ENCODE data around the gene NRL.
A peak's percentile ranks its signal among the peaks of the same experiment; 100 is the strongest.

Gene NRL

DNA sequence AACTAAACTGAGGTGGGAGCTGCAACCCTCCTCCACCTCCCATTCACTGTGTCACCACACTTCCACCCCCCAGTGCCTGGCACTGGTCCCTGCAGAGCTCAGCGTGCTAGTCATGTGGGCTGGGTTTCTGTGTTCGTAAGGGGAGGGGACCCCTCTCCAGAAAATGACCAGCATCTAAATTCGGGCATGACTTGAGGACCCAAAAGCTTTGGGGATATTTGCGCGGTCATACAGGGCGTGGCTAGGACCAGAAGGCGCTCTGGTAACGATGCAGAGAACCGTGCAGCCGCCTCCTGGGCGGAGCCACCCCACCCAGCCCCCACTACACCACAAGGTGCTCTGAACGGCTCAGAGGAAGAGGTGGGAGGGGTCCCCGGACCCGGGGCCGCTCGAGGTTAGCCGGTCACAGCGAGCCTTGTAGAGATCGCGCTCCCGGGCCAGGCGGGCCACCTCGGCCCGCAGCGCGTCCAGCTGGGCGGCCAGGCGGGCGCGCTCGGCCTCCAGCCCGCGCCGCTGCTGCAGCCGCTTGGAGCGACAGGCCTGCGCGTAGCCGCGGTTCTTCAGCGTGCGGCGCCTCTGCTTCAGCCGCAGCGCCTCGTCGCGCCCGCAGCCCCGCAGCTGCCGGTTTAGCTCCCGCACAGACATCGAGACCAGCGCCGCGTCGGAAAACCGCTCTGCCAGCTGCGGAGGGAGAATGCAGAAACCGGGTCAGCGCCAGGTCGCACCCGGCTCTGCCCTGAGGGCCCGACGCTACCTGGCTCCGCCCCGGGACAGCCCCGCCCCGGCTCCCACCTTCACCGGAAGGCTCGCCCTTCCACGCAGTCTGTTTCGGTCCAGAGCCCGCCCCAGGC, 33.6 kb downstream of the NRL start:
- peak; percentile 77 for DNase-seq

DNA sequence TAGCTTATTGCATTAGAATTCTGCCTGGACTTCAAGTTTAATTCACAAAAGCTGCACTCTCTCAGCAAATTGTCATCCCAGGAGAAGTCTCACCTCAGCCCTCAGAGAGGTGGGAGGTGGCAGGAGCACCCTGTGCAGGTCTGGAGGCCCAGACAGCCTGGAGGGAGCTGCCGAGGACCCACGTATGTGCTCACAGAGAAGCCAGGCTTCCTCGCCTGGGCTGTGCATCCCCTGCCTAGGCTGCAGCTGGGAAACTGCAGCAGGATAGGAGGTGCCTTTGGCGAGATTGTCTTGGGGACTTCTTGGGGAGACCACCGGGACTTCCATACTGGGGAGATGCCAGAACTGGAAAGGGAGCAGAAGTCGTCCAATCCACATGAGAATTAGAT, 34.6 kb downstream of the NRL start:
- no peak for DNase-seq

DNA sequence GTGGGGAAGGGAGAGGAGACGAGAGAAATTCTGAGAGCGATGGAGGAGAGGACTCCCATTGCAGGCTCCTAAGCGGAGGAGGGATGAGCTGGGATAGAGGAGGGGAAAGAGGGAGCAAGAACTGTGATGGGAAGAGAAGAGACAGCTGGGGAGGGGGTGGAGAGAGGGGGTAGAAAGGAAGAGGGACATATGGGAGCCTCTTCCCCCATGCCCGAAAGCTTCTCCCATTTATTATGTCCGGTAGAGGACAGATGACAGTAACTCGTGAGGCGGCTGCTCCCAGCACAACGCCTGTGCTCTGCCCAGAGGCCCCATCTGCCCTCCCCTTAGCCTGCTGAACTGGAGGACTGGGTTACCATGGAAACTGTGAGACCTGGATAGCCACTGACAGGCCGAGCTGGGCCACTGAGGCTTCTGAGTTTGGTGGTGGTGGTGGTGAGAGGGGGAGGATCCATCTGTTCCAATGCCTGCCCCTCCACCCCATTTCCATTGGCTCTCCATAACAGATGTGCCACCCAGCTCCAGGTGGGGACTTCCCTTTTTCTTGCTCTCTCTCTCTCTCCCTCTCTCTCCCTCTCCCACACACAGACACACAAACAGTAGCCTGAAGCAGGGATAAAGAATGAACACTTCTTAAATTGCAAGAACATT, 35.1 kb downstream of the NRL start:
- no peak for DNase-seq

DNA sequence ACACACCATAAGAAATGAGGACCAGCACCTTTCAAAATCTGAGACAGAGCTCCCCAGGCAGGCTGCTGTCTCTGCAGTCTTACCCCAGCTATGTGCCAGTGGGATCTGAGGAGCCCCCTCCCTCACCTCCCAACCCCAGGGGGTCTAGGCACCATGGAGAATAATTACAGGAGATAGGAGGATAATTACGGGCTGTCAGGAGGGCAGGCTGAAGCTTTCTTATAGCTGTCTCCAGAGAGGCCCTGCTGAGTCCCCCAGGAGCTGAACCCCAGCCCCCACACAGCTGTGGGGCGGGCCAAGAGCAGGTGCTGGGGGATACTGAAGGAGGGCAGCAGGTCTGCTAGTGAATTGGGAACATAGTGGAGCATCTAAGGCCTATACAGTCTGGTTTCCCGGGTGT, 36.6 kb downstream of the NRL start:
- no peak for DNase-seq

- DNase-seq = no peak
These were observed 37.7 kb downstream of the NRL start for GRCh38 chr14:24077086-24077485.

GRCh38 chr14:24076302-24076601, 38.5 kb downstream of the NRL start:
- no peak for DNase-seq

GRCh38 chr14:24075485-24076301, 39.1 kb downstream of the NRL start:
- no peak for DNase-seq

DNA sequence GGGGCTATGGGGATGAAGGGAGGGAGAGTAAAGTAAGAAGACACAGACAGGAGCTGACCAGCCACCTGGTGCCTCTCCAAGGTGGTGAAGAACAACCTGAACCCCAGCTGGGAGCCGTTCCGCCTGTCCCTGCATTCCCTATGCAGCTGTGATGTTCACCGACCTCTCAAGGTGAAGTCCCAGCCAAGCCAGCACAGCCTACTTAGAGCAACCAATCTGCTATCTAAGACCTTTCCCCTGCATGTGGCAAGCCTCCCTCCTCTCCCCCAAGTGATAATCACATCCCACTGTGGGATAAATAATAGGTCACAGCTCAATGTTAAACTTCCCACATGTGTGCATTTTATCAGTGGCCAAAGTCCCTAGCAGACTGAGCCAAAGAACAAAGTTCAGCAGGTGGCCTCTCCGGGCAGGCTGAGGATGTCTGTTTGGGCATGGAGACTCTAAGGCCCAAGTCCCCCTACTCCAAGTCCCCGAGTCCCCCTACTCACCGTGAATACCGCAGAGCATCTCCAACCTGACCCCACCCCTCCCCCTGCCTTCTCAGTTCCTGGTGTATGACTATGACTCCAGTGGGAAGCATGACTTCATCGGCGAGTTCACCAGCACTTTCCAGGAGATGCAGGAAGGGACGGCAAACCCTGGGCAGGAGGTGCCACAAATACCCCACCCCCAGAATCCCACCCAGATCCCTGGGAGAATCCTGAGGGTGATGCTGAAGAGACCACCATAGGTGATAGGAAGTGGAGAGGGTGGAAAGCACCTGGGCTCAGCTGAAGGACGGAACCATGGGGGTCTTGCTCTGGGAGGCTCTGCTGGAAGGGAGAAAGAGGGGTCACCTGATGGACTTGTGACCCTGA, 39.9 kb downstream of the NRL start:
- DNase-seq = no peak

- DNase-seq = no peak
These were observed 41.6 kb downstream of the NRL start for GRCh38 chr14:24072881-24073877.

DNA sequence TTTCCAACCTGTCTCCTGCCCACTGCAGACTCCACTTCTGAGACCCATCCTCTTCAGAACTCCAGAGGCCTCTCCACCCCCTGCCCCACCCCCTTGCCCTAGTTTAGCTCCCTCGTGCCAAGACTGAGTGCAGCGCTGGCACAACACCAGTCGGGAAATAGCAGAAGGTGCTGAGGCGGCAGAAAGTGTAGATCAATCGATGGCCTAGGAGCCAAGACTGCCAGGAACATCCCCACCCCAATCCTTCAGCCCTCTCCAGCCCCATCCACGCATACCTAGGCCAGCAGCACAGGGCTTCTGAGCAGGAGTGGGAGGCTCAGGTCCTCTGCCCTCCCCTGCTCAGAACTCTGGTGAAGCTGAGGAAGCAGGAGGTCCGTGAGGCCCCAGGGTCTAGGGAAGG, 42.3 kb downstream of the NRL start:
- no peak for DNase-seq

DNA sequence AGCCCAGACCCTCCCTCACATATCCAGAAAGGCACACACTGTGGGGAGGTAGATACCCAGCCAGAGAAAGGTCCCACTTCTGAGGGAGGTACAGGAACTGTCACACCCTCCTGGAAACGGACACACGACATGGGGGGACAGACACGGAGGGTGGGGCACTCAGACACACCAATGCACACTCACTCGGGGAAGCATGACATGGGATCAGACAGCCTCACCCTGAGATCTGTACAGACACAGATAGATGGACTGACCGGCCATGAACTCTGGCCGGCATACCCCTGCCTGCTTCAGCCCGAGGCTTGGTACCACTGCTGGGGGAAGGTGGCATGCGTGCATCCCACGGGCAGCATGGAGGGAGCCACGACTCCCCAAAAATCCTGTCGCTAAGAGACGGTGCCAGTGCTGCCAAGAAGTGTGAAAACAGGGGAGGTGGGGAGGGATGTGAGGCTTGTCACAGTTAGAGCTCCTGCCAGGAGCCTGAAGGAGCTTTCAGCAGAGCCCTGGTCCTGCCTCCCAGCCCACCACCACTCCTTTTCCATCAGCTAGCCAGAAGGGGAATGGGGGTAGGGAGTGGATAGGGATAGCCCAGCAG, 42.8 kb downstream of the NRL start:
- DNase-seq = no peak

GRCh38 chr14:24071144-24071697, 43.5 kb downstream of the NRL start, which contains the start of gene CPNE6:
CPNE6 (plus strand) TSS chr14:24071562; CDS start chr14:24072937, 1,375 bp downstream.
- DNase-seq = peak; percentile 17

- DNase-seq = no peak
These were observed 44.2 kb downstream of the NRL start for GRCh38 chr14:24070285-24071143.

DNA sequence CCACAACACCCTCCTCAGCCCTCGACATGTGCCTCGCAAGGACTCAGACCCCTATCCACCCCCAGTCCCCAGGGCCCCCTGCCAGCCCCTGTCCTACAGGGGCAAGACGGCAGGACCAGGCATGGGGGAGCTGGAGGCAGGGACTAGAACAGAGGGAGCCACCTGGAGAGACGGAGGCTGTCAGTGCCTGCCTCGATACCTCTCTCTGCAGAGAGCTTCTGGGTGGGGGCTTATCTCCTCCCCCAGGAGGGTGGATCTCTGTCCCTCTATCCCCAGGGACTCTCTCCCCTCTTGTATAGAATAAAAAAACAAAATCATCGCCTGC, 45.4 kb downstream of the NRL start:
- DNase-seq = no peak

- DNase-seq = no peak
These were observed 45.9 kb downstream of the NRL start for GRCh38 chr14:24068711-24069410.

GRCh38 chr14:24067133-24068082, 47.3 kb downstream of the NRL start:
- no peak for DNase-seq

DNA sequence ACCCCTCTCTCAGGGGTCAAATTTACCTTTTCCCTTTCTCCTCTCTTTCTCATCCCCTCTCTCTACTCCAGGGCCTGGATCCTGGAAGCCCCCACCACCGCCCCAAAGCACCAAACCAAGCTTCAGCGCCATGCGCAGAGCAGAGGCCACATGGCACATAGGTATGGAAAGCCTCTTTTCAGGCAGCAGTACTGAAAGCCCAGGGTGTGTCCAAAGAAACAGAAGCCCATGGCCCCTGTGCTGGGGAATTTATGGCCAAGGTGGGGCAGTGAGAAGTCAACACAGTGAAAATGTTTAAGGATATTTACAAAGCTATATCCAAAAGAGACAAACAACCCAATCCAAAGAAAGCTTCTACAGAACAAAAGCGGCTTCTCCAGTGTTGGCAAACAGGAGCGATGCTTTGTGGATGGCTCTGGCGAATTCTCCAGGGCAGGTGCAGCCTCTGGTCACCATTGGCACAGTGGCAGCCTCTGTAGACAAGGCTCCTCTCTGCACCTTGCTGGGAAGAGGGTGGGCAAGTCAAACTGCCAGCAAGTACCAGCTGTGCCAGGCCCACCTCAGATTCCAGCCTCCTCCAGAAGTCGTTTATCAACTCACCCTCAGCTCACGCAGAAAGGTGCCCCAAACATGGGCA, 48.1 kb downstream of the NRL start:
- no peak for DNase-seq

DNA sequence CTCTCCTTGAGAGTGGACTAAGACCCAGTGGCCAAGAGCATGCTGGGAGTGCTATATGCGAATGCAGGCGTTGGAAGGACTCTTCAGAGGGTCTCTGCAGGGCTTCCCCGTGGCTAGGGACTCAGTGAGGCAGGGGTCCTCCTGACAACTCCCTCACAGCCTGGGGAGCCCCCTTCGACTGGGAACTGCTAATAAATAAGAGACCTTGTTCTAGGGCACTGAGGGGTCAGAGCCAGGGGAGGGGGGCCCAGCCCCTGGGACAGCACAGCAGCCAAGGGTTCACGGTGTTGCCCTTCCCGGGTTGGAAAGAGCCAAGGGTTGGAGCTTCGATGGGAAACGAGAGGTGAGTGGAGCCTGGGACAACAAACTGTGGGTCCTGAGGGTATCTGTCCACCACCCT, 49.3 kb downstream of the NRL start:
- no peak for DNase-seq
